ENCODE data around the gene MUC6.

The MUC6 gene

GRCh38 chr11:1014276-1014675, 22.2 kb downstream of the MUC6 start:
- TF ChIP-seq ZNF670 (tag by site-specific recombination; IDR thresholded peaks at IDR 0.05; ENCODE audit: low read depth), result no peak
- no peak for TF ChIP-seq ZFP69B (tag by site-specific recombination; IDR thresholded peaks at IDR 0.05)
- no peak for TF ChIP-seq ZNF169 (tag by site-specific recombination; IDR thresholded peaks at IDR 0.05)
- no peak for TF ChIP-seq ZNF423 (tag by site-specific recombination; IDR thresholded peaks at IDR 0.05)
- no peak for TF ChIP-seq ZNF248 (tag by site-specific recombination; IDR thresholded peaks at IDR 0.05)
- no peak for TF ChIP-seq ZFP37 (tag by site-specific recombination; IDR thresholded peaks at IDR 0.05)
- TF ChIP-seq ZNF223 (tag by site-specific recombination; IDR thresholded peaks at IDR 0.05), result no peak
- TF ChIP-seq ZNF18 (tag by site-specific recombination; IDR thresholded peaks at IDR 0.05), result no peak
- no peak for TF ChIP-seq ZNF26 (tag by site-specific recombination; IDR thresholded peaks at IDR 0.05)
- no peak for TF ChIP-seq KLF17 (tag by site-specific recombination; IDR thresholded peaks at IDR 0.05)
- ChIA-PET CTCF (no interaction called here), POLR2A (no interaction called here)
- no peak overlapping the region for H3K27ac ChIP-seq (ENCODE audit: extremely low read depth, low read depth, low read length)
- no peak overlapping the region for H3K4me3 ChIP-seq (ENCODE audit: low read depth, low read length)
- H3K9me3 ChIP-seq (ENCODE audit: control insufficient read depth, insufficient read depth, low read depth, low read length), result no peaks in the 10 kb centered on the region
- peaks cover 0 to 28% of the 10 kb centered on the region in 2 experiments; a peak in 1 of 3 replicates for H3K36me3 ChIP-seq (ENCODE audit: control insufficient read depth in 2 of 2, insufficient read depth in 1 of 2, low read length in 2 of 2)
- no peaks in the 10 kb centered on the region for H3K4me1 ChIP-seq (ENCODE audit: control insufficient read depth, insufficient read depth, low read length)

GRCh38 chr11:1013631-1013935, 22.9 kb downstream of the MUC6 start:
- Histone ChIP-seq H3K4me3 (ENCODE audit: low read depth, low read length) (no peak overlapping the region), H3K27ac (ENCODE audit: extremely low read depth, low read depth, low read length) (no peak overlapping the region)

GRCh38 chr11:1012740-1013630, 23.5 kb downstream of the MUC6 start:
- CTCF ChIA-PET, result no interaction called here
- H3K4me1 ChIP-seq (ENCODE audit: control insufficient read depth, insufficient read depth, low read length), result no peaks in the 10 kb centered on the region
- peaks cover 0 to 41% of the 10 kb centered on the region in 2 experiments; a peak in 1 of 3 replicates for H3K36me3 ChIP-seq (ENCODE audit: control insufficient read depth in 2 of 2, insufficient read depth in 1 of 2, low read length in 2 of 2)
- no peak overlapping the region for H3K4me3 ChIP-seq (ENCODE audit: low read depth, low read length)
- no peak overlapping the region for H3K27ac ChIP-seq (ENCODE audit: extremely low read depth, low read depth, low read length)
- POLR2A ChIA-PET, result no interaction called here
- no peaks in the 10 kb centered on the region for H3K9me3 ChIP-seq (ENCODE audit: control insufficient read depth, insufficient read depth, low read depth, low read length)
- no peak for TF ChIP-seq SALL2 (tag by site-specific recombination; IDR thresholded peaks at IDR 0.05; ENCODE audit: borderline replicate concordance)
- TF ChIP-seq ZNF391 (tag by site-specific recombination; IDR thresholded peaks at IDR 0.05; ENCODE audit: borderline replicate concordance, low read depth), result no peak
- no peak for TF ChIP-seq ZBTB11 (tag by site-specific recombination; conservative IDR thresholded peaks at IDR 0.05; ENCODE audit: low read depth)
- peak; percentile 85 for TF ChIP-seq ZIC2 (tag by site-specific recombination; IDR thresholded peaks at IDR 0.05)
- TF ChIP-seq ZNF169 (tag by site-specific recombination; IDR thresholded peaks at IDR 0.05), result no peak
- TF ChIP-seq MZF1 (tag by site-specific recombination; IDR thresholded peaks at IDR 0.05; ENCODE audit: borderline replicate concordance), result no peak
- peak; percentile 28; the same call in 1 of the 2 replicates for TF ChIP-seq GLIS2 (tag by site-specific recombination; IDR thresholded peaks at IDR 0.05)
- peak; percentile 42 for TF ChIP-seq KLF1 (tag by site-specific recombination; IDR thresholded peaks at IDR 0.05)

More at GRCh38 chr11:1013631-1013935, 22.9 kb downstream of the MUC6 start:
- Histone ChIP-seq H3K4me1 (ENCODE audit: control insufficient read depth, insufficient read depth, low read length) (no peaks in the 10 kb centered on the region), H3K36me3 (ENCODE audit: control insufficient read depth in 2 of 2, insufficient read depth in 1 of 2, low read length in 2 of 2) (peaks cover 0 to 35% of the 10 kb centered on the region in 2 experiments; a peak in 1 of 3 replicates), H3K9me3 (ENCODE audit: control insufficient read depth, insufficient read depth, low read depth, low read length) (no peaks in the 10 kb centered on the region)
- ChIA-PET POLR2A (no interaction called here), CTCF (no interaction called here)
- TF ChIP-seq ZNF560 (tag by site-specific recombination; IDR thresholded peaks at IDR 0.05; ENCODE audit: borderline replicate concordance), result no peak
- no peak for TF ChIP-seq ZNF530 (tag by site-specific recombination; IDR thresholded peaks at IDR 0.05; ENCODE audit: low read depth)
- no peak for TF ChIP-seq ZNF513 (tag by site-specific recombination; IDR thresholded peaks at IDR 0.05)
- no peak for TF ChIP-seq KLF8 (tag by site-specific recombination; IDR thresholded peaks at IDR 0.05)
- TF ChIP-seq ZBTB21 (tag by site-specific recombination; IDR thresholded peaks at IDR 0.05), result no peak
- TF ChIP-seq ZNF350 (tag by site-specific recombination; IDR thresholded peaks at IDR 0.05), result no peak
- peak; percentile 26 for TF ChIP-seq ZIC2 (tag by site-specific recombination; IDR thresholded peaks at IDR 0.05)
- no peak for TF ChIP-seq ZNF37A (tag by site-specific recombination; IDR thresholded peaks at IDR 0.05)
